IMR-90 (cell line): ENCODE results near the gene ZSCAN16. TPM values are rescaled to one million over a fixed set of nuclear protein-coding genes. Genes with fewer than 3 reads are reported as not detected.

Source experiments
- ATAC-seq: fragments of 200-7000 bp; cut with Tn5 transposase; 2 replicates; pipeline ENCODE4 v1.9.1; 2020; ENCODE audit warnings: low read depth, mild to moderate bottlenecking, moderate library complexity
- BruUV-seq: library from RNA; stranded (reverse); fragments of 400-500 nt; replicated peaks from 2 replicates; lab custom pipeline; 2021; lab: Mats Ljungman, UMichigan
- CTCF ChIA-PET: fragments of 300-600 bp; formaldehyde crosslinking; extraction: SDS; loops from one replicate; lab custom pipeline; 2021; ENCODE audit warnings: antibody characterized with exemption; lab: Yijun Ruan, JAX
- POLR2A ChIA-PET: fragments of 300-600 bp; sonication (Branson Sonifier 250); formaldehyde crosslinking; loops from one replicate; lab custom pipeline; 2022; ENCODE audit warnings: antibody characterized with exemption; ENCODE audit not compliant: unreplicated experiment; lab: Charles Lee
- DNase-seq: peaks from one replicate; pipeline ENCODE4 v3.0.0; 2013
- H2AFZ ChIP-seq: replicated peaks from 2 replicates; pipeline ENCODE3; 2013; ENCODE audit warnings: low read length, mild to moderate bottlenecking; ENCODE audit not compliant: poor library complexity
- H2AK5ac ChIP-seq: 2 replicates; pipeline ENCODE4 v1.6.1; 2013; ENCODE audit warnings: low read depth, low read length, inconsistent platforms
- H2AK9ac ChIP-seq: replicated peaks from 2 replicates; pipeline ENCODE3; 2013; ENCODE audit warnings: mild to moderate bottlenecking, low read depth, low read length, moderate library complexity; ENCODE audit not compliant: poor library complexity
- H2BK120ac ChIP-seq: 2 replicates; pipeline ENCODE4 v1.6.1; 2013; ENCODE audit warnings: low read depth, low read length, inconsistent platforms
- H2BK15ac ChIP-seq: 3 replicates; pipeline ENCODE4 v1.6.1; 2013; ENCODE audit warnings: low read depth, low read length, inconsistent platforms
- H2BK20ac ChIP-seq: 2 replicates; pipeline ENCODE4 v1.6.1; 2013; ENCODE audit warnings: low read depth, mild to moderate bottlenecking, inconsistent platforms, low read length, moderate library complexity
- H2BK5ac ChIP-seq: 2 replicates; pipeline ENCODE4 v1.6.1; 2013; ENCODE audit warnings: mild to moderate bottlenecking, low read depth, low read length, inconsistent platforms; ENCODE audit not compliant: poor library complexity, severe bottlenecking
- H3K14ac ChIP-seq: replicated peaks from 2 replicates; pipeline ENCODE4 v1.6.1; 2013; ENCODE audit warnings: low read depth, low read length, inconsistent platforms
- H3K18ac ChIP-seq: 2 replicates; pipeline ENCODE4 v1.6.1; 2013; ENCODE audit warnings: low read depth, low read length, control low read depth
- H3K23ac ChIP-seq: 2 replicates; pipeline ENCODE4 v1.6.1; 2013; ENCODE audit warnings: low read depth, low read length, inconsistent platforms
- H3K27ac ChIP-seq: 2 replicates; pipeline ENCODE4 v1.5.1; 2013; ENCODE audit warnings: mild to moderate bottlenecking, control low read depth, low read length; ENCODE audit not compliant: insufficient read depth
- H3K27me3 ChIP-seq: 2 replicates; pipeline ENCODE4 v1.6.1; 2013; ENCODE audit warnings: low read length; ENCODE audit not compliant: control insufficient read depth, insufficient read depth
- H3K36me3 ChIP-seq: 2 replicates; pipeline ENCODE4 v1.6.1; 2013; ENCODE audit warnings: low read length, mixed read lengths; ENCODE audit not compliant: control insufficient read depth, insufficient read depth
- H3K4ac ChIP-seq: 2 replicates; pipeline ENCODE4 v1.6.1; 2013; ENCODE audit warnings: low read depth, low read length, inconsistent platforms
- H3K4me1 ChIP-seq: 2 replicates; pipeline ENCODE4 v1.6.1; 2013; ENCODE audit warnings: low read length, mixed read lengths; ENCODE audit not compliant: control insufficient read depth, insufficient read depth
- H3K4me2 ChIP-seq: 2 replicates; pipeline ENCODE4 v1.6.1; 2013; ENCODE audit warnings: low read depth, mild to moderate bottlenecking, control low read depth, low read length, moderate library complexity
- H3K4me3 ChIP-seq: 2 replicates; pipeline ENCODE4 v1.5.1; 2013; ENCODE audit warnings: low read depth, mild to moderate bottlenecking, control low read depth, low read length, moderate library complexity; ENCODE audit not compliant: insufficient read depth
- H3K56ac ChIP-seq: 2 replicates; pipeline ENCODE4 v1.6.1; 2013; ENCODE audit warnings: low read length, inconsistent platforms; ENCODE audit not compliant: insufficient read depth; ENCODE audit errors: extremely low read depth
- H3K79me1 ChIP-seq, 2 experiments: 2 replicates each; pipeline ENCODE4 v1.6.1; 2013; ENCODE audit warnings: low read length in 2 of 2, inconsistent platforms in 1 of 2, low read depth in 1 of 2
- H3K9ac ChIP-seq: 2 replicates; pipeline ENCODE4 v1.6.1; 2013; ENCODE audit warnings: low read depth, low read length, control low read depth
- H3K9me1 ChIP-seq: 2 replicates; pipeline ENCODE4 v1.6.1; 2013; ENCODE audit warnings: low read length, inconsistent platforms; ENCODE audit not compliant: insufficient read depth
- H3K9me3 ChIP-seq: 2 replicates; pipeline ENCODE4 v1.6.1; 2013; ENCODE audit warnings: low read length; ENCODE audit not compliant: control insufficient read depth, insufficient read depth
- H4K20me1 ChIP-seq: 2 replicates; pipeline ENCODE4 v1.6.1; 2013; ENCODE audit warnings: low read length, inconsistent platforms; ENCODE audit not compliant: insufficient read depth
- H4K5ac ChIP-seq: 2 replicates; pipeline ENCODE4 v1.6.1; 2013; ENCODE audit warnings: mild to moderate bottlenecking, low read depth, low read length, control low read depth
- H4K8ac ChIP-seq, 2 experiments: 2 replicates each; pipeline ENCODE4 v1.6.1; 2013; ENCODE audit warnings: low read depth in 2 of 2, low read length in 2 of 2, control low read depth in 1 of 2, inconsistent platforms in 1 of 2
- H4K91ac ChIP-seq: 2 replicates; pipeline ENCODE4 v1.6.1; 2013; ENCODE audit warnings: low read depth, low read length, inconsistent platforms; ENCODE audit not compliant: insufficient read depth
- CTCF ChIP-seq: conservative IDR thresholded peaks from 2 replicates; pipeline ENCODE4 v1.5.1; 2012; ENCODE audit warnings: mild to moderate bottlenecking, low read depth, low read length, improper control_type of control experiment
- MAFK ChIP-seq: IDR thresholded peaks from 2 replicates; pipeline ENCODE4 v1.6.1; 2012; ENCODE audit warnings: low read depth, low read length, improper control_type of control experiment
- WGBS, 2 experiments: methylation state at CpG; one replicate each; pipeline versions ENCODE4 v1.1.5 to v1.1.7; 2013; ENCODE audit warnings: missing lambda C conversion rate in 2 of 2; ENCODE audit not compliant: insufficient read length in 1 of 2; ENCODE audit errors: extremely low coverage in 2 of 2; 5-methylcytosine and 5-hydroxymethylcytosine counted together
- dilution Hi-C: fragments of 300-500 bp; cut with HindIII; formaldehyde crosslinking; loops from one replicate; pipeline ENCODE4 v1.14.3; 2018; ENCODE audit warnings: low sequenced_read_pairs; ENCODE audit not compliant: unreplicated experiment
- in situ Hi-C: fragments of 300-500 bp; cut with MboI; formaldehyde crosslinking; loops from 3 replicates; pipeline ENCODE4 v1.14.3; 2019; ENCODE audit warnings: low sequenced_read_pairs, inconsistent platforms, mixed read lengths
- intact Hi-C: fragments of 100-400 bp; cut with micrococcal nuclease; formaldehyde crosslinking; loops from 2 replicates; pipeline ENCODE4 v1.10.0; 2022
- polyA plus RNA-seq, 3 experiments: library from polyadenylated mRNA; depleted of rRNA; stranded (reverse); fragments of >200 nt; gene quantifications; 2 replicates each; pipeline ENCODE4 v1.2.3, GENCODE V29; 2012; ENCODE audit warnings: low replicate concordance in 1 of 3
- total RNA-seq: library from RNA; depleted of rRNA; stranded (reverse); fragments of >200 nt; gene quantifications from 2 replicates; pipeline ENCODE4 v1.2.3, GENCODE V29; 2012

Gene ZSCAN16
- total and polyA plus RNA-seq, 2 of the 4 experiments (the other 2 are of a cell fraction): 1.8 to 3.0 TPM

DNA sequence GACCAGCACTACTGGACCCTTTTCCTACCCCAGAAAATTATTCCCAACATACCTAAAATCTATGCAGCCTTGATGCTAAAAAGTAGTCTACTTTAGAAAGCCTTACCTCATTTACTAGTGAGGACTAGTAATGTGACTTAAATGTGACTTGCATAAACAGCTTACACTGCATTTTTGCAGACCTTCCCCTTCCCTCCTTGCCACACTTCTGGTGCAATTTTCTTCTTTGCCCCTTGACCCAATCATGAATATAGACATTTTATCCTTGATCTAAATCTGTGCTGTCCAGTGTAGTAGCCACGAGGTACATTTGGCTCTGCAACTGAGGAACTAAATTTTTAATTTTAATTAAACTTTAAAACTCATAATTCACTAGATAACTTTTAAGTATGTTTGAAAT is 10.3 kb downstream of the ZSCAN16 start:
- in situ Hi-C loops: loop anchor here (5.0 kb wide), 1 partner anchor 223 kb away; no protein-coding TSS in a partner anchor
- no peak overlapping the region; the same call in 1 of the 2 replicates for H2AK5ac ChIP-seq
- no CpG with 5 or more reads among the region's 1 CpG for WGBS, 2 experiments
- intact Hi-C loops: loop anchor here (1.0 to 5.0 kb wide), 3 partner anchors 133 to 263 kb away; partner anchors contain the start of genes ZSCAN12 and ZSCAN26
- ChIA-PET CTCF (no interaction called here), POLR2A (no interaction called here)
- no peak overlapping the region for H3K4me2 ChIP-seq
- DNase-seq (no peak), ATAC-seq (no peak)
- H3K36me3 ChIP-seq: peaks cover 2% of the 10 kb centered on the region
- no peaks in the 10 kb centered on the region for H3K9me3 ChIP-seq
- H3K23ac ChIP-seq: 0 out of 2 replicates have a peak overlapping the region, but pooled peaks have one; percentile 15
- H2BK120ac ChIP-seq: no peak overlapping the region
- H3K79me1 ChIP-seq: peaks cover 10 to 43% of the 10 kb centered on the region in 2 experiments
- H3K4me1 ChIP-seq: peaks cover 2% of the 10 kb centered on the region; the same call in 1 of the 2 replicates
- H2AFZ ChIP-seq: no peak overlapping the region
- H2BK20ac ChIP-seq: no peak overlapping the region
- H3K14ac ChIP-seq: no peak overlapping the region
- H2BK5ac ChIP-seq: no peak overlapping the region
- no peak overlapping the region for H3K27ac ChIP-seq
- no peak overlapping the region for H2BK15ac ChIP-seq
- peak overlapping the region in 1 of 2 experiments; percentile 21; a peak in 1 of 4 replicates for H4K8ac ChIP-seq
- no peaks in the 10 kb centered on the region for H3K9me1 ChIP-seq
- no peak overlapping the region for H4K5ac ChIP-seq
- H3K4me3 ChIP-seq: no peak overlapping the region
- no peak overlapping the region for H4K91ac ChIP-seq
- H3K9ac ChIP-seq: no peak overlapping the region
- no peaks in the 10 kb centered on the region for H3K27me3 ChIP-seq
- no peaks in the 10 kb centered on the region; the same call in 1 of the 2 replicates for H4K20me1 ChIP-seq
- no peak overlapping the region for H3K18ac ChIP-seq
- no peak overlapping the region for H2AK9ac ChIP-seq
- TF ChIP-seq MAFK (peak; percentile 76), CTCF (no peak)
- no TSS peak for BruUV-seq
- H3K4ac ChIP-seq: no peak overlapping the region
- no peak overlapping the region for H3K56ac ChIP-seq
- dilution Hi-C loops: no loop called here
